GF-D8 (cell line): ENCODE data around the gene TCF7.
A peak's percentile ranks its signal among the peaks of the same experiment; 100 is the strongest.

Experiments used
- DNase-seq: peaks from one replicate; lab custom pipeline; 2025; lab: John Stamatoyannopoulos, UW

The TCF7 gene

DNA sequence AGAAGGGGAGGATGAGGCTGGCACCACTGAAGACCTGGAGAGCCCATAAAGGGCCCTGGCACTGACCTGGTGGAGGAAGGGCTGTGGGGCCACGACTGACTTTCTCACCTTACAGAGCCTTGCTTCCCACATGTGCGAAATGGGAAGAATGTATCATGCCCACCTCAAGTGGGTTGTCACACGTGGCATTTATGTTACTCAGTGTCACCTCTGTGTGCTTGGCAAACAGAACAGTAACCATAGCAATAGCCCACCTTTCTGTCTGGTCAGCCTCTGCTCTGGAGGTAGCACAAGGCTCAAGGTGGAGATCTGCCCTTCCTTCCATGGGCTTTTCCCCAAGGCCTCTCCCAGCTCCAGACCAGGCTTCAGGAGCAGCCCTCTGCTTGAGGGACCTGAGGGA, 16.7 kb downstream of the TCF7 start:
- DNase-seq = no peak

GRCh38 chr5:134131578-134132350, 17.3 kb downstream of the TCF7 start:
- no peak for DNase-seq

GRCh38 chr5:134132372-134133187, 18.1 kb downstream of the TCF7 start:
- no peak for DNase-seq

DNA sequence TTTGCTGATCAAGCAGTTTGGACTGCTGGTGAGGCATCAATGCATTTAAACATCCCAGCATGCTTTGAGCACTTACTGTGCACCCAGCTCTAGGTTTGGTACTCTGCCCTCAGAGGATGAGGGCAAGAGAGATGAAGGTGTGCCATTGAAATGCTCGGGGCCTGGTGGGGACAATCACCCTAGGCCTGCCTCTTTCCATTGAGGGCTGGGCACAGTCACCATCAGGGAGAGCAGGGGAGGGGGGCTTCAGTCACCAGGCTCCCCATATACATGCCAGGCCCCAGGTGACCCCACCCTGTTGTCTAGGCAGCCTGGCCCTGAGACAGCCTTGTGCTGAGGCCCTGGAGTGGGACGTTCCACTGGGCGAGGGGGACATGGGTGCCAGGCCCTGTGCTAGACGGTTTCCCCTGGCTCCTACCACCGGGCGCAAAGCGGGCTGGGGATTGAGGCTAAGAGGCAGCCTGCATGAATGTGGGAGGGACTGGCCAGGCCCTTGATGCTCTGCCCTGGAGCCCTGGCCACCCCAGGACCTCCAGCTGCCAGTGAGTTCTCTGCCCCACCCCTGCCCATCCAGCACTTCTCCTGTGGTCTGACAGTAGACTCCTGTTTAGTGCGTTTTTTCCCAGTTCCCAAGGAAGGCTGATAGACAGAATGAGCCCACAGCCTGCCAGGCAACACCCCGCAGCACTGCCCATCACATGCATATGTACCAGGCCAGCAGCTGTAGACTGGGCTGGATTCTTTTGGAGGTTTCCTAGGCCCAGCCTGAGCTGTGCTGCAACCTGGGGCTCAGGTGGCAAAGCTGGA, 18.9 kb downstream of the TCF7 start:
- DNase-seq = no peak

DNA sequence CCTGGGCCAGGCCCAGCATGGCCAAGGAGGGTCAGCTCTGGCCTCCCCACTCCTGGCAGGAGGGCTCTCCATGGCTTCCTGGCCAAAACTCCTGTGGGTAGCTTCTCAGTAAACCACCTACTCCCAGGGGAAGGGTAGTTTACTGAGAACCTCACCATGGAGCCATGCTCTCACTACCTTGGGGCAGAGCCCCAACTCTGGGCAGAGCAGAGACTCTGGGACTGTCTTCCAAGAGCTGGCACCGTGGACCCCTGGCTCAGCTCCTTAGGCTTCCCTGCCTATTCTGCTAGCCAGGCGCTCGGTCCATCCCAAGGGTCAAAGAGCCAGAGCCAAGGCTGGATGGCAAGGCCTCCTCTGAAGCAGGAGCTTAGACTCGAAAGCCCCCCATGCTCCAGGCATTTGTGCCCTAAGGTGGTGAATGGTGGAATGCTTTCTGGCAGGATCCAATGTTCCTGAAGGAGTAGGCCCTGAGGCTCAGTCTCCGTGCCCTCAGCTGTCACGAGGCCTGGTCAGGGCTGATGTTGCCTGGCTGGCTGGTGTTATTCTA, 19.6 kb downstream of the TCF7 start:
- no peak for DNase-seq

GRCh38 chr5:134135091-134135655, 20.7 kb downstream of the TCF7 start:
- DNase-seq = no peak

DNA sequence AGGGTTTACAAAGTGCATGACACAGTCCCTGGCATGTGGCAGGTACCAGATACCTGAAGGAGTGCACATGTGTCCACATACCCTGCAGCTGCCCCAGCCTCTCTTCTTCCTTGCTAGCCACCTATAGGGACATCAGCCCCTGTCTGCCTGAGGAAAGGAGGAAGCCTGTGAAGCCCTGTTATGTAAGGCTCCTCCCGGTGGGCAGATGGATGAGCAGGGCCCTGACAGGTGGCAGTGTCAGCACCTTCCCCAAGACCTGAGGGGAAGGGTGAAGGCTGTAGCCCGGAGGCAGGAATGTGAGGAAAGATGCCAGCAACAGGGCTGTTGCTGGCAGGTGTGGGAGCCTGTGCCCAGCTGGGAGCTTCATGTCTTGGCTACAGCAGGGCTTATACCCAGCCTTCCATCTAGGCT, 21.7 kb downstream of the TCF7 start:
- DNase-seq = no peak

GRCh38 chr5:134136771-134137170, 22.3 kb downstream of the TCF7 start:
- no peak for DNase-seq

GRCh38 chr5:134138416-134139376, 24.2 kb downstream of the TCF7 start:
- no peak for DNase-seq

DNA sequence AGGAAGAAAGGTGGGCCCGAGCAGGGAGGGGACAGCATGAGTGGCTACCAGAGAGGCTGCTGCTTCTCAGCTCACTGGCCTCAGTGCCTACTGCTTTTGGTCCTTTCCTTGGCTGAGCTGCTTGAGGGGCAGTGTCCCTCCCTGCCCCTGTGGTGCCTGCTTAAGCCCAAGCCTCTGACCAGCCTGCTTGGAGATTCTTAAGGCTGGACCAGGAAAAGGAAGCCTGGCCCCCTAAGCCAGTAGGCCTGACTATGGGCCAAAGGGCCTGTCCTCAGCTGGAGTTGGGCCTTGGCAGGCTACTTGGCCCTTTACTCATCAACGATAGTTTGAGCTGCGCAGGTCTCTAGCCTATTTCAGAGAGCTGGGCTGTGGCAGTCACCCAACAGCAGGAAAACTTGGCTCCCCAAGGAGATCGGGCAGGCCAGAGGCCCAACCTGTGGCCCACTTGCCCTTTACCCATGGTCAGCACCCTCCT, 24.9 kb downstream of the TCF7 start:
- no peak for DNase-seq

GRCh38 chr5:134139891-134140469, 25.5 kb downstream of the TCF7 start:
- no peak for DNase-seq

- DNase-seq = peak; percentile 24
These were observed 26.2 kb downstream of the TCF7 start for GRCh38 chr5:134140530-134141201.

DNA sequence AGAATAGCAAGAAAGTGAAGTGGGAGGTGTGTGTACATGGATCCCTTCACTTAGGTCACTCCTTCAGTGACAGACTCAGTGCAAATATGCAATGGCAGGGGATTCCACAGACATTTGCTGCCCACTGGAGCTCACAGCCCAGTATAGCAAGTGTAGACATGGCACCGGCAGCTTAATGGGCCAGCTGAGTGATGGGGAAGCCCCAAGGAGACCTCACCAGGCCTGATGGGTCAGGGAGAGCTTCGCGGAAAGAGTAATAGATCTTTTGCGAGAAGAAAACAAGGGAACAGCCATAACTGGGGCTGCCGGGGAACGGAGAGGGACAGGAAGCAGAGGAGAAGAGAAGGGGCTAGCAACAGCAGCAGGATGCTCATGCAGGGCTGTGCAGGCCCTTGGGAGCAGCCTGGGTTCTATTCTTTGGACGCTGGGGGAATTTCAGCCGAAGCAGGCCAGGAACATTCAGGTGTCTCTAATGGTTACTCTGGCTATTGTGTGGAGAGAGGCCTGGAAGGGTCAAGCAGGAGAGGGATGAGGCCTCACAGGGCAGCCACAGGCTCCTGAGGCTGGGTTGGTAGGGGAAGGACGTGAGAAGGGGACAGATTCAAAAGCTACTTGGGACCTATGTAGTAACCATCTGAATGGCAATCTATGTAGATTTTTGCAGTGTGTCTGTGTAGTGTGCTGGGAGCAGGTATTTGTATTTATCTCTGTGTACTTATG, 27.0 kb downstream of the TCF7 start:
- no peak for DNase-seq

DNA sequence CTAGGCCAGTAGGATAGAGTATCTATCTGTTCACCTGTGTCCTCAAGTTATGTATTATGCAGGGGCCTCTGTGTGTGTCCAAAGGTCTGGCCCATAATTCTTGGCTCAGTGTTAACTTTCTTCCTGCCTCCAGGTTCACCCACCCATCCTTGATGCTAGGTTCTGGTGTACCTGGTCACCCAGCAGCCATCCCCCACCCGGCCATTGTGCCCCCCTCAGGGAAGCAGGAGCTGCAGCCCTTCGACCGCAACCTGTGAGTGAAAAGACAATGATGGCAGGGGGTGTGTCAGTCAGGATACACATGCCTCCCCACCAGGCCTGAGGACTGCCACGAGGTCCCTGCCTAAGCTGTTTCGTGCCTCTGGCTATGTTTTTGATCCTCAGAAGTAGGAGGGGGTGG, 27.6 kb downstream of the TCF7 start:
- DNase-seq = no peak

DNA sequence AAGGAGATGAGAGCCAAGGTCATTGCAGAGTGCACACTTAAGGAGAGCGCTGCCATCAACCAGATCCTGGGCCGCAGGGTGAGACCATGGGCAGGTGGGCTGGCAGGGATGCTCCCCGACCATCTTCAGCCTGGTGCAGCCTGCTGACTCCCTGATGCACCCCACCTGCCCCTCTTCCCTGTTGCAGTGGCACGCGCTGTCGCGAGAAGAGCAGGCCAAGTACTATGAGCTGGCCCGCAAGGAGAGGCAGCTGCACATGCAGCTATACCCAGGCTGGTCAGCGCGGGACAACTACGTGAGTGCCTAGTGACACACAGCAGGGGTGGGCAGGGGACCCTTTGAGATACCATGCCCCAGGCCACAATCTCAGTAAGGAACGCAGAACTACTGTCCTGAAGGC, 28.3 kb downstream of the TCF7 start:
- no peak for DNase-seq

- DNase-seq = no peak
These were observed 28.9 kb downstream of the TCF7 start for GRCh38 chr5:134143431-134143830.

GRCh38 chr5:134143944-134144941, 29.8 kb downstream of the TCF7 start:
- DNase-seq = no peak
